ENCODE measurements around the gene RPL19.

The RPL19 gene

GRCh38 chr17:39173526-39174274, 26.4 kb upstream of the RPL19 start:
- peaks cover 9% of the 10 kb centered on the region for H3K4me1 ChIP-seq (ENCODE audit: control insufficient read depth, insufficient read depth, low read length)
- peaks cover 19% of the 10 kb centered on the region for H3K36me3 ChIP-seq (ENCODE audit: control insufficient read depth, insufficient read depth, low read length, severe bottlenecking)
- peaks cover 11% of the 10 kb centered on the region for H3K27me3 ChIP-seq (replicated peaks; ENCODE audit: control insufficient read depth, insufficient read depth, low read length)
- DNase-seq (ENCODE audit: low read depth), result no peak
- no peaks in the 10 kb centered on the region for H3K9me3 ChIP-seq (ENCODE audit: control insufficient read depth, low read length)
- H3K9ac ChIP-seq (ENCODE audit: low read length), result no peak overlapping the region
- H3K4me3 ChIP-seq (ENCODE audit: low read length), result no peak overlapping the region

- peak; percentile 83 for DNase-seq (ENCODE audit: low read depth)
- Histone ChIP-seq H3K9ac (ENCODE audit: low read length) (no peak overlapping the region), H3K4me1 (ENCODE audit: control insufficient read depth, insufficient read depth, low read length) (peaks cover 10% of the 10 kb centered on the region), H3K27me3 (replicated peaks; ENCODE audit: control insufficient read depth, insufficient read depth, low read length) (peaks cover under 1% of the 10 kb centered on the region), H3K4me3 (ENCODE audit: low read length) (no peak overlapping the region), H3K36me3 (ENCODE audit: control insufficient read depth, insufficient read depth, low read length, severe bottlenecking) (peaks cover 23% of the 10 kb centered on the region), H3K9me3 (ENCODE audit: control insufficient read depth, low read length) (no peaks in the 10 kb centered on the region)
Measured at GRCh38 chr17:39174920-39175694, 25.0 kb upstream of the RPL19 start.

GRCh38 chr17:39175695-39176093, 24.4 kb upstream of the RPL19 start:
- no peak for DNase-seq (ENCODE audit: low read depth)
- peaks cover 10% of the 10 kb centered on the region for H3K4me1 ChIP-seq (ENCODE audit: control insufficient read depth, insufficient read depth, low read length)
- H3K27me3 ChIP-seq (replicated peaks; ENCODE audit: control insufficient read depth, insufficient read depth, low read length), result no peaks in the 10 kb centered on the region
- H3K9ac ChIP-seq (ENCODE audit: low read length), result no peak overlapping the region
- H3K9me3 ChIP-seq (ENCODE audit: control insufficient read depth, low read length), result no peaks in the 10 kb centered on the region
- no peak overlapping the region for H3K4me3 ChIP-seq (ENCODE audit: low read length)
- H3K36me3 ChIP-seq (ENCODE audit: control insufficient read depth, insufficient read depth, low read length, severe bottlenecking), result peaks cover 23% of the 10 kb centered on the region

- no peak for DNase-seq (ENCODE audit: low read depth)
- H3K36me3 ChIP-seq (ENCODE audit: control insufficient read depth, insufficient read depth, low read length, severe bottlenecking), result peaks cover 30% of the 10 kb centered on the region
Measured at GRCh38 chr17:39177256-39177655, 22.8 kb upstream of the RPL19 start.

GRCh38 chr17:39178536-39178935, 21.5 kb upstream of the RPL19 start:
- H3K4me1 ChIP-seq (ENCODE audit: control insufficient read depth, insufficient read depth, low read length), result peaks cover 10% of the 10 kb centered on the region
- no peaks in the 10 kb centered on the region for H3K27me3 ChIP-seq (replicated peaks; ENCODE audit: control insufficient read depth, insufficient read depth, low read length)
- peaks cover 40% of the 10 kb centered on the region for H3K36me3 ChIP-seq (ENCODE audit: control insufficient read depth, insufficient read depth, low read length, severe bottlenecking)
- H3K9me3 ChIP-seq (ENCODE audit: control insufficient read depth, low read length), result no peaks in the 10 kb centered on the region
- H3K4me3 ChIP-seq (ENCODE audit: low read length), result no peak overlapping the region
- DNase-seq (ENCODE audit: low read depth), result peak; percentile 72
- H3K9ac ChIP-seq (ENCODE audit: low read length), result no peak overlapping the region

More at GRCh38 chr17:39177256-39177655, 22.8 kb upstream of the RPL19 start:
- Histone ChIP-seq H3K9me3 (ENCODE audit: control insufficient read depth, low read length) (no peaks in the 10 kb centered on the region), H3K27me3 (replicated peaks; ENCODE audit: control insufficient read depth, insufficient read depth, low read length) (no peaks in the 10 kb centered on the region), H3K9ac (ENCODE audit: low read length) (no peak overlapping the region), H3K4me3 (ENCODE audit: low read length) (no peak overlapping the region), H3K4me1 (ENCODE audit: control insufficient read depth, insufficient read depth, low read length) (peaks cover 10% of the 10 kb centered on the region)

GRCh38 chr17:39181303-39181702, 18.8 kb upstream of the RPL19 start:
- Histone ChIP-seq H3K27me3 (replicated peaks; ENCODE audit: control insufficient read depth, insufficient read depth, low read length) (no peaks in the 10 kb centered on the region), H3K4me1 (ENCODE audit: control insufficient read depth, insufficient read depth, low read length) (peaks cover 10% of the 10 kb centered on the region), H3K36me3 (ENCODE audit: control insufficient read depth, insufficient read depth, low read length, severe bottlenecking) (peaks cover 58% of the 10 kb centered on the region), H3K4me3 (ENCODE audit: low read length) (no peak overlapping the region), H3K9me3 (ENCODE audit: control insufficient read depth, low read length) (no peaks in the 10 kb centered on the region), H3K9ac (ENCODE audit: low read length) (no peak overlapping the region)
- DNase-seq (ENCODE audit: low read depth), result no peak

- Histone ChIP-seq H3K9ac (ENCODE audit: low read length) (no peak overlapping the region), H3K4me3 (ENCODE audit: low read length) (no peak overlapping the region), H3K27me3 (replicated peaks; ENCODE audit: control insufficient read depth, insufficient read depth, low read length) (no peaks in the 10 kb centered on the region), H3K36me3 (ENCODE audit: control insufficient read depth, insufficient read depth, low read length, severe bottlenecking) (peaks cover 59% of the 10 kb centered on the region), H3K9me3 (ENCODE audit: control insufficient read depth, low read length) (no peaks in the 10 kb centered on the region), H3K4me1 (ENCODE audit: control insufficient read depth, insufficient read depth, low read length) (peaks cover 7% of the 10 kb centered on the region)
- no peak for DNase-seq (ENCODE audit: low read depth)
Measured at GRCh38 chr17:39183045-39183444, 17.0 kb upstream of the RPL19 start.

- peaks cover under 1% of the 10 kb centered on the region for H3K4me1 ChIP-seq (ENCODE audit: control insufficient read depth, insufficient read depth, low read length)
- H3K36me3 ChIP-seq (ENCODE audit: control insufficient read depth, insufficient read depth, low read length, severe bottlenecking), result peaks cover 59% of the 10 kb centered on the region
- no peak overlapping the region for H3K4me3 ChIP-seq (ENCODE audit: low read length)
- no peaks in the 10 kb centered on the region for H3K9me3 ChIP-seq (ENCODE audit: control insufficient read depth, low read length)
- no peak for DNase-seq (ENCODE audit: low read depth)
- no peak overlapping the region for H3K9ac ChIP-seq (ENCODE audit: low read length)
- no peaks in the 10 kb centered on the region for H3K27me3 ChIP-seq (replicated peaks; ENCODE audit: control insufficient read depth, insufficient read depth, low read length)
Measured at GRCh38 chr17:39183720-39184119, 16.4 kb upstream of the RPL19 start.

GRCh38 chr17:39186481-39187002, 13.5 kb upstream of the RPL19 start:
- no peaks in the 10 kb centered on the region for H3K27me3 ChIP-seq (replicated peaks; ENCODE audit: control insufficient read depth, insufficient read depth, low read length)
- no peaks in the 10 kb centered on the region for H3K4me1 ChIP-seq (ENCODE audit: control insufficient read depth, insufficient read depth, low read length)
- no peak overlapping the region for H3K4me3 ChIP-seq (ENCODE audit: low read length)
- no peaks in the 10 kb centered on the region for H3K9me3 ChIP-seq (ENCODE audit: control insufficient read depth, low read length)
- peaks cover 57% of the 10 kb centered on the region for H3K36me3 ChIP-seq (ENCODE audit: control insufficient read depth, insufficient read depth, low read length, severe bottlenecking)
- no peak overlapping the region for H3K9ac ChIP-seq (ENCODE audit: low read length)
- DNase-seq (ENCODE audit: low read depth), result no peak

- no peak overlapping the region for H3K9ac ChIP-seq (ENCODE audit: low read length)
- no peak overlapping the region for H3K4me3 ChIP-seq (ENCODE audit: low read length)
- peaks cover 62% of the 10 kb centered on the region for H3K36me3 ChIP-seq (ENCODE audit: control insufficient read depth, insufficient read depth, low read length, severe bottlenecking)
- no peaks in the 10 kb centered on the region for H3K27me3 ChIP-seq (replicated peaks; ENCODE audit: control insufficient read depth, insufficient read depth, low read length)
- H3K9me3 ChIP-seq (ENCODE audit: control insufficient read depth, low read length), result no peaks in the 10 kb centered on the region
- DNase-seq (ENCODE audit: low read depth), result no peak
- H3K4me1 ChIP-seq (ENCODE audit: control insufficient read depth, insufficient read depth, low read length), result no peaks in the 10 kb centered on the region
Measured at GRCh38 chr17:39187152-39187830, 12.8 kb upstream of the RPL19 start.
